Measurements from ENCODE around the gene TP53AIP1.
A peak's percentile ranks its signal among the peaks of the same experiment; 100 is the strongest.

Gene TP53AIP1

DNA sequence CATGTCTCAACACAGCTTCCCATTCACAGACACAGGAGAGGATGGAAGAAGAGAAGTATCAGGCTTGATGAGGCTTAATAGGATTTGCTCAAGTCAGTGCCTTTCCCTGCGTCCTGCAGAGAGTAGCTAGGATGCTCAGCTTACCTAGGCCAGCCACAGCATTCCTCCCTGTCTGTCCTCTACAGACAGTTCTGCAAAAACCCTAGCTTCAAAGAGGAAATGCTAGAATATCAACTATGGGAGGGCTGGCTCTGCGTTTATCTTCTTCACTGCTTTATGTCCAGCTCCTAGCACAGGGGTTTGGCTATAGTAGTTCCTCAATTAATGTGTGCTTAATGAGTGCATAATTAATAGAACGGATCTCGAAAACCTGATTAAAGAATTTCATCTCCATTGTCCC is 35.1 kb downstream of the TP53AIP1 start:
- TF ChIP-seq, protein P1, sequence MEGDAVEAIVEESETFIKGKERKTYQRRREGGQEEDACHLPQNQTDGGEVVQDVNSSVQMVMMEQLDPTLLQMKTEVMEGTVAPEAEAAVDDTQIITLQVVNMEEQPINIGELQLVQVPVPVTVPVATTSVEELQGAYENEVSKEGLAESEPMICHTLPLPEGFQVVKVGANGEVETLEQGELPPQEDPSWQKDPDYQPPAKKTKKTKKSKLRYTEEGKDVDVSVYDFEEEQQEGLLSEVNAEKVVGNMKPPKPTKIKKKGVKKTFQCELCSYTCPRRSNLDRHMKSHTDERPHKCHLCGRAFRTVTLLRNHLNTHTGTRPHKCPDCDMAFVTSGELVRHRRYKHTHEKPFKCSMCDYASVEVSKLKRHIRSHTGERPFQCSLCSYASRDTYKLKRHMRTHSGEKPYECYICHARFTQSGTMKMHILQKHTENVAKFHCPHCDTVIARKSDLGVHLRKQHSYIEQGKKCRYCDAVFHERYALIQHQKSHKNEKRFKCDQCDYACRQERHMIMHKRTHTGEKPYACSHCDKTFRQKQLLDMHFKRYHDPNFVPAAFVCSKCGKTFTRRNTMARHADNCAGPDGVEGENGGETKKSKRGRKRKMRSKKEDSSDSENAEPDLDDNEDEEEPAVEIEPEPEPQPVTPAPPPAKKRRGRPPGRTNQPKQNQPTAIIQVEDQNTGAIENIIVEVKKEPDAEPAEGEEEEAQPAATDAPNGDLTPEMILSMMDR (conservative IDR thresholded peaks at IDR 0.05; ENCODE audit: low read length): no peak
- DNase-seq (ENCODE audit: low read depth): no peak

DNA sequence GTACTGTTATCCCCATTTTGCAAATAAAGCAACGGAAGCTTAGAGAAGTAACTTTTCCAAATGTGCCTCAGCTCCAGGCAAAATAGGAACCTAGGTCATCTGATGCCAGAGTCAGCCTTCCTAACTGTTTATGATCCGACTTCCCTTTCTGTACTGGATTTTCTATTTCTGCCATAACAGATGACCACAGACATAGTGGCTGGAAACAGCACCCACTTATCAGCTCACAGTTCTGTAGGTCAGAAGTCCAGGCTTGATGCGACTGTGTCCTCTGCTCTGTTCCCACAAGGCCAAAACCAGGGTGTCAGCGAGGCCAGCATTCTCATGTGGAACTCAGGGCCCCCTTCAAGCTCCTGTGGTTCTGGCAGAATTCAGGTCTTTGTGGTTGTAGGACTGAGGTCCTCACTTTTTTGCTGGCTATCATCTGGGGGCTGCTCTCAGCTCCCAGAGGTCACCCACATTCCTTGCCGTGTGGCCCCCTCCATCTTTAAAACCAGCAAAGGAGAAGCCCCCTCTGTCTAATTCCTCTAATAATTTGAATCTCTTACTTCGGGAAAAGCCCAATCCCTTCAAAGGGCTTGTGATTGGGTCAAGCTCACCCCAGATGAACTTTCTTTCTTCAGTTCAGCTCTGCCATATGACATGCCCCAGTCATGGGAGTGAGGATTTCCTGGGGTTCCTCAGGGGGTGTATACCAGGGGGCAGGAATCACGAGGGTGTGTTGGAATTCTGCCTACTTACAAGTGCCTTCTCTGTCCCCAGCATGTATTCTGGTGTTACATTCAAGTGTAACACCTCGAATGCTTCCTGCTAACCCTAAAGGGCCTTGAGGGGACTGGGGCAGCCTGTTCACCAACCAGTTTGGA is 36.3 kb downstream of the TP53AIP1 start:
- no peak overlapping the region for H3K4me3 ChIP-seq (ENCODE audit: low read length)
- DNase-seq (ENCODE audit: low read depth): no peak
- TF ChIP-seq, protein P1 (conservative IDR thresholded peaks at IDR 0.05; ENCODE audit: low read length): no peak

More for the DNA sequence above, 35.1 kb downstream of the TP53AIP1 start:
- no peak overlapping the region for H3K4me3 ChIP-seq (ENCODE audit: low read length)

DNA sequence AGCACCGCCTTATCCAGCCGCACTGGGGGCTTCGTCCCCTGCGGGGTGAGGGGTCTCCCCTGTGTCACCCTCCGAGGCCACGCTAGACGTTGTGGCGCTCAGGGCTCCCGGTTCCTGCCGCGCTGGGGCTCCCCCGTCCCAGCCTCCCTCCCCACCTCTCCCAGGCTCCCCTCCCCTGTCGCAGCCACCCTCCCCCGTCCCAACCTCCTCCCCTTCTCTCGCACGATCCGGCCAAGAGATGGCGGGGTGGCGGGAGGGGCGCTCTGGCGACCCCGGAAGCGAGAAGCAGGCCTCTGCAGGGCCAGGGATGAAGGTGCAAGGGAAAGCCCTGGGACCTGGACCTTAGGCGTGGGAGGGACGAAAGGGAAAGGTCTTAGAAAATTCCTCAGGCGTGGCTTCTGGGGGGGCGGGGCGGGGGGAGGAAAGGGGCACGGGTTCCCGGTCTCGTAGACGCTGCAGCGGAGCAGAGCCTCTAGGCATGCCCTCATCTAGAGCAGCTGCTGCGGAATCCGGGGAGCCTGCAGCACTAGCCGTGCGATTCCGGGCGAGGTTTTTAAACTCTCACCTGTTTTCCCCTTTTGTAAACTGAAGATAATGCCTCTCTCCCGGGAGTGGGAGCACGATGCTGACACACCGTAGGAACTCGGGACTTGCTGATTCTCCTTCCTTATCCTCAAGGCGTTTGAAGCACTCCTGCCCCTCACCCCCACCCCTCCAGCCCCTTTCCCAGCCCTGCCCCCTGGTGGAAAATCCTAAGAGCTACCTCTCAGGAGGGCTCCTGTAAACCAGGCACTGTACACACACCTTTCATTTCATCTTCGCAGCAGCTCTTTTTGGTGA is 37.1 kb downstream of the TP53AIP1 start:
- DNase-seq (ENCODE audit: low read depth): no peak
- TF ChIP-seq, protein P1 (conservative IDR thresholded peaks at IDR 0.05; ENCODE audit: low read length): peak; percentile 52
- peak overlapping the region; percentile 65 for H3K4me3 ChIP-seq (ENCODE audit: low read length)

DNA sequence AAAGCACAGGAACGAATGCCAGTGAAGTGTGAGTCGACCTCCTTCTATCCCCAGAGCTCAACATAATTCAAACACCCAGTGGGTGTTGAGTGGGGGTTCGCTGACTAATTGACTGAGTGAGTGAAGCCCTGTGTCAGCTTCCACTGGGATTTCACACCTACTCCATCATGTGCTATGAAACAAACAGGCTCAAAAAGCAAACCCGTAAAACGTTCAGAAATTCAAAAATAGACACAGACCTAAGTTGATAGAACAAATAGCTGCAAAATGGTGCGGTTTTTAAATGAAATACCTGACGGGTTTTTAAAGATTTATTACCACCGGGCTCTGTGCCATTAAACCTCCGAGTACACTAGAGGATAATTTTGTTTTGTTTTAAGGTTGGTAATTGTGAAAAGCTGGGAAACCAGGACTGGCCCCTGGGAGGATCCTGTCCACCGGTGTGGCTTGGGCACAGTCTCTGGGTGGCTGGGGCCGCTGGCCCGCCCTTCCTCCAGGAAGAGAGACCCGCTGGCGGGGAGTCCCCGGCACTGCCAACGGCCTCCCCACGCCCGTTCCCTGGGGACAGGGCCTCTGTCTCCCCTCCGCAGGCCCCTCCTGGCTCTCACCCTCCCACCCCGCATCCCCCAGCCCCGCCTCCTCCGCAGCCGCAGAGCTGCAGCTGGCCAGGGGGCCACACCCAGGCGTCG is 37.9 kb downstream of the TP53AIP1 start:
- peak; percentile 29 for DNase-seq (ENCODE audit: low read depth)
- peak overlapping the region; percentile 65 for H3K4me3 ChIP-seq (ENCODE audit: low read length)

DNA sequence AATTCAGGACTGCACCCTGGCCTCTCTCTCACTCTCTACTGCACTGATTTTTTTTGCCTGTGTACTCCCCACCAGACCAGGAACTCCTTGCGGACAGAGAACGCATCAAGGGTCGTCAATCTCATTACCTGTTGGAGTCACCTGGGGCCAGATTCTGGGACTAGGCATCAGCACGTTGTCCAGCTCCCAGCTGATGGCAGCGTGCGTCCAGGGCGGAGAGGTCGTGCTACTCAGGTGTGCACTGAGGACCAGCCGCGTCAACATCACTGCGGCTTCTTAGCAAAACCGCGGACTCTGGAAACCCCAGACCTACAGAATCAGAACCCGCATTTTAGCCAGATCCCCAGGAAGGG is 38.4 kb downstream of the TP53AIP1 start:
- H3K4me3 ChIP-seq (ENCODE audit: low read length): no peak overlapping the region
- DNase-seq (ENCODE audit: low read depth): no peak
- TF ChIP-seq, protein P1 (conservative IDR thresholded peaks at IDR 0.05; ENCODE audit: low read length): no peak

More for the DNA sequence above, 37.9 kb downstream of the TP53AIP1 start:
- TF ChIP-seq, protein P1 (conservative IDR thresholded peaks at IDR 0.05; ENCODE audit: low read length): no peak

DNA sequence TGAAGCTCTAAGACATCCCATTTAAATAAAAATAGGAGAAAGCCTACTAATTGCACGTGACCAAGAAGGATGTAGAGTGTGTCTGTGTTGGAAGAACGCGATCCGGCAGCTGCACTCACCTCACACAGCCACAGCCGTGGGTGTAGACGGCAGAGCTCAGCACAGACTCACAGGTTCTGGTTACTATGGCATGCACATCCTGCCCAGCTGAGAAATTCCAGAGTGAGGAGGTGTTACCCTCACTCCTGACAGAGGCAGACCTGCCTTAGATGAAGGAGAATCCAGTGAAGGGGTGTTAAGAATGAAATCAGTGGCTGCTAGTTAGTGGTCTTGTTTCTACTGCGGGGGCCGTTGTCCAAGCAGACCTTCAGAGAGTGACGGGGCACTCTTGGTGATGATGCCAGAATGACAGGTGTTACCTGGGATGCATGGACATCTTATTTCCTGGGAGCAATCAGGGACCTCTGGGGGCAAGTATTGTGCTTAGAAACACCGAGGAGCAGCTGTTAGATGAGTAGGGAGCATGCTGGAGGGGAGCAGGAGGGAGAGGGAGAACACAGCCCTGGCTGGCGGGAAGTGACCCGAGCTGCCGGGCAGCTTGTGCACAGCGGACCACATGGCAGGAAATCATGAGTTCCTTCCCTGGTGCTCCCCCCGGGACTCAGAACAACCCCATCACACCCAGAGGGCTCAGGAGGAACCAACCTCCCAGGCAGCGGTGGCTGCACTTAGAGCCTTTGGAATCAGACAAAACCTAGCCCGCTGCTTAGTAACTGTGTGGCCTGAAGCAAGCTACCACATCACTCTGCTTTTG is 39.2 kb downstream of the TP53AIP1 start:
- TF ChIP-seq, protein P1 (conservative IDR thresholded peaks at IDR 0.05; ENCODE audit: low read length): no peak
- no peak for DNase-seq (ENCODE audit: low read depth)
- no peak overlapping the region for H3K4me3 ChIP-seq (ENCODE audit: low read length)
